NT2/D1 (cell line): ENCODE measurements around the gene MGAT5.

Experiments used
- SUZ12 ChIP-seq: IDR thresholded peaks from 2 replicates; pipeline ENCODE4 v1.6.1; 2011; ENCODE audit not compliant: insufficient read length, insufficient read depth; ENCODE audit errors: extremely low read depth
- YY1 ChIP-seq: IDR thresholded peaks from 2 replicates; pipeline ENCODE4 v1.6.1; 2011; ENCODE audit not compliant: insufficient read length, insufficient read depth
- ZNF274 ChIP-seq: IDR thresholded peaks from 2 replicates; pipeline ENCODE4 v1.6.1; 2011; ENCODE audit warnings: mild to moderate bottlenecking, low read depth, low read length

DNA sequence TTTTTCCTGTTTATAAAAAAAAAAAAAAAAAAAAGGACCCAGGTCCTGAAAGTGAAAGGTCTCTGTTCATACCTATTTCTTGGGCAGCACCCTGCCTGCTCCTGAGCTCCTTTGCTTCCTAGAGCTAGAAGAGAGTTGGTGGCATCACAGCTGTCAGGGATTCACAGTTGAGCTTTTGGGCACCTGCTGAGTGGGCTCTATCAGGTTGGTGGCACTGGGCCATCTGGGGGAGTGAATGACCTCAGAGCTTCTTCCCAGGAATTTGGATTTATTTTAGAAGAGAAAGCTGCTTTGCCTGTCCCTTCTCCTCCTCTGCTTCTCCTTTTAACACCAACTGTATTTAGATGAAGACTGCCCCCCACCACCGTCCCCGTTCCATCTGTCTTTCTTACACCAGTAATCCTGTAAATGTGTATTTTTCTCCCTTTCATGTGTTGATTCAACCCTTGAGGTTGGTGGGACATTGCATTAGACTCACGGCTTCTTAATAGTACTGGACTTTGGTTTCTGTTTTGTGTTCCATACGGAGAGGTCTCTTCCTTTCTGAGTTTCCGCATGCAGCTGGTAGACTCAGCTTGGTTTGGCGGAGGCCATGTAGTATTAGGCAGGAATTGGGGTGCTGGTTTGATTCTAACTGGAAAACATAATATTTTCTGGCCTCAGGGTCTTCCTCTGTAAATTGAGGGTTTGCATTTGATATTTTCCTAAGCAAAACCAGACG lies 7.6 kb upstream of the MGAT5 start:
- TF ChIP-seq ZNF274, result no peak
- no peak for TF ChIP-seq YY1
- TF ChIP-seq SUZ12, result no peak
